Measurements from ENCODE around the gene FADS2.

GRCh38 chr11:61853698-61854169 lies 25.6 kb downstream of the FADS2 start:
- no peak for TF ChIP-seq CTBP1 (IDR thresholded peaks at IDR 0.05; ENCODE audit: borderline replicate concordance)
- no peak for TF ChIP-seq FOXK2 (IDR thresholded peaks at IDR 0.05)
- TF ChIP-seq SP1 (IDR thresholded peaks at IDR 0.05): no peak
- TF ChIP-seq HDGF (IDR thresholded peaks at IDR 0.05; ENCODE audit: borderline replicate concordance): no peak
- no peak for TF ChIP-seq NFRKB (IDR thresholded peaks at IDR 0.05)
- TF ChIP-seq ELF4 (IDR thresholded peaks at IDR 0.05): no peak

Data from HEK293T (cell line).